Common myeloid progenitor, CD34-positive (primary cell): Measurements from ENCODE around the gene LGSN.

ENCODE experiments used
- CTCF ChIA-PET: fragments of 350-600 bp; sonication (Branson Sonifier 250); formaldehyde crosslinking; loops from one replicate; lab custom pipeline; 2021; ENCODE audit warnings: antibody characterized with exemption; lab: Charles Lee
- POLR2A ChIA-PET: fragments of 350-600 bp; sonication (Branson Sonifier 250); formaldehyde crosslinking; loops from one replicate; lab custom pipeline; 2021; ENCODE audit warnings: antibody characterized with exemption; lab: Charles Lee
- DNase-seq, 3 donors: peaks; one replicate each; pipeline versions ENCODE4 v3.0.0 to v3.0.0-alpha.2; 2013
- H3K27ac ChIP-seq, 2 experiments: 1 replicate in 1 of 2; 2 replicates in 1 of 2; pipeline ENCODE4 v1.7.0; 2013; ENCODE audit warnings: inconsistent platforms in 2 of 2, low read length in 2 of 2, mild to moderate bottlenecking in 2 of 2, low read depth in 1 of 2, moderate library complexity in 1 of 2; ENCODE audit not compliant: severe bottlenecking in 2 of 2, insufficient read depth in 1 of 2, poor library complexity in 1 of 2
- H3K27me3 ChIP-seq, 5 experiments: replicated peaks in 2 of 5; 1 replicate in 3 of 5; 2 replicates in 2 of 5; pipeline versions ENCODE4 v1.6.1 to v1.7.0; 2013; ENCODE audit warnings: low read length in 4 of 5, mild to moderate bottlenecking in 2 of 5, moderate library complexity in 2 of 5, inconsistent platforms in 1 of 5; ENCODE audit not compliant: insufficient read depth in 5 of 5, control insufficient read depth in 4 of 5
- H3K36me3 ChIP-seq, 4 experiments: 1 replicate in 2 of 4; 2 replicates in 2 of 4; pipeline versions ENCODE4 v1.6.1 to v1.7.0; 2013; ENCODE audit warnings: low read length in 3 of 4, control low read depth in 1 of 4, mild to moderate bottlenecking in 1 of 4; ENCODE audit not compliant: control insufficient read depth in 4 of 4, insufficient read depth in 4 of 4
- H3K4me1 ChIP-seq, 4 experiments: 1 replicate in 3 of 4; 2 replicates in 1 of 4; pipeline versions ENCODE4 v1.6.1 to v1.7.1; 2013; ENCODE audit warnings: low read length in 3 of 4, mild to moderate bottlenecking in 3 of 4, control low read depth in 1 of 4, inconsistent platforms in 1 of 4, moderate library complexity in 1 of 4; ENCODE audit not compliant: control insufficient read depth in 4 of 4, insufficient read depth in 4 of 4; ENCODE audit errors: control extremely low read depth in 1 of 4
- H3K4me3 ChIP-seq, 7 experiments: 1 replicate in 4 of 7; 2 replicates in 3 of 7; pipeline versions ENCODE4 v1.5.1 to v1.7.0; 2013; ENCODE audit warnings: mild to moderate bottlenecking in 7 of 7, low read length in 6 of 7, moderate library complexity in 6 of 7, inconsistent platforms in 2 of 7, low read depth in 2 of 7, control low read depth in 1 of 7; ENCODE audit not compliant: insufficient read depth in 4 of 7, control insufficient read depth in 1 of 7; ENCODE audit errors: extremely low read depth in 1 of 7
- H3K9me3 ChIP-seq, 5 experiments: 1 replicate in 4 of 5; 2 replicates in 1 of 5; pipeline versions ENCODE4 v1.6.1 to v1.7.1; 2013; ENCODE audit warnings: low read length in 4 of 5, mild to moderate bottlenecking in 2 of 5, inconsistent platforms in 1 of 5, low read depth in 1 of 5, moderate library complexity in 1 of 5; ENCODE audit not compliant: control insufficient read depth in 4 of 5, insufficient read depth in 2 of 5; ENCODE audit errors: control extremely low read depth in 1 of 5
- WGBS: methylation state at CpG from one replicate; pipeline ENCODE4 v1.1.5; 2013; ENCODE audit not compliant: insufficient coverage; 5-methylcytosine and 5-hydroxymethylcytosine counted together

Gene LGSN

DNA sequence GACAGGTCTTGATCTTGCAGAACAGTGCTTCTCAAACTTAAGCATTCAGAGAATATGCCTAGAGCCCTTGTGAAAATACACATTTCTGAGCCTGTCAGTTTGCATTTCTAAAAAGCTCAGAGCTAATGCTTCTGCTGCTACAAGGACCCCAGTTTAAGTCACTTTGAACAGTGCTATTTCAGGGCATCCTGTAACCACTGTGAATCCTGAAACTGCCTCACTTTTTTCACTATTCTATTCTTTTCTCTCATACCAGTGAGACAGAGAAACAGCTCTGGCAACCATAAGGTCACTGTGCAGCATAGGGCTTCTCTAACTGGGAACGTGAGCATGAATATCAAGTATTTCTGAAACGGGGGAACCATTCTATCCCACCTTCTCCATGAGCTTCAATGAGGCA, 51.2 kb downstream of the LGSN start:
- H3K4me1 ChIP-seq = no peaks in the 10 kb centered on the region
- no CpG with 5 or more reads among the region's 2 CpGs for WGBS
- DNase-seq = no peak
- POLR2A ChIA-PET = no interaction called here
- H3K27ac ChIP-seq = no peak overlapping the region
- no peaks in the 10 kb centered on the region for H3K36me3 ChIP-seq
- no peak overlapping the region for H3K4me3 ChIP-seq
- H3K27me3 ChIP-seq = no peaks in the 10 kb centered on the region
- CTCF ChIA-PET = no interaction called here
- H3K9me3 ChIP-seq = no peaks in the 10 kb centered on the region

DNA sequence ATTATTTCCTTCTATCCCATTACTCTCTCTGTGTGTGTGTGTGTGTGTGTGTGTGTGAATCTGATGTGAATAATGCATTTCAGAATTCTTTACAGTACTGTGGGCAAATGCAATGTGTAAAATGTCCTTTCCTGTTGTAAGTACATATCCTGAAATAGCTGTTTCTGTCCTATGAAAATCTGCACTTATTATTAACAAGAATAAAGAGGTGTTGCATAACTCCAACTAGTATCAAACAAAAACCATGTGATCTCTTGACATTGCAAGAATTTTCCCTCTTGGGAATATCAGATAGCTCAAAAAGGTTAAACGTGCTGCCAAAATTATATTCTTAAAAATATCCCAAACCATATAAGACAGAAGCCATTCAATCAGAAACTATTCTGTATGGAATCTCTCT, 52.0 kb downstream of the LGSN start:
- ChIA-PET POLR2A (no interaction called here), CTCF (no interaction called here)
- no peaks in the 10 kb centered on the region for H3K27me3 ChIP-seq
- H3K4me3 ChIP-seq = no peak overlapping the region
- H3K36me3 ChIP-seq = no peaks in the 10 kb centered on the region
- no peak for DNase-seq
- no CpG with 5 or more reads among the region's 1 CpG for WGBS
- no peaks in the 10 kb centered on the region for H3K4me1 ChIP-seq
- no peak overlapping the region for H3K27ac ChIP-seq
- H3K9me3 ChIP-seq = no peaks in the 10 kb centered on the region

DNA sequence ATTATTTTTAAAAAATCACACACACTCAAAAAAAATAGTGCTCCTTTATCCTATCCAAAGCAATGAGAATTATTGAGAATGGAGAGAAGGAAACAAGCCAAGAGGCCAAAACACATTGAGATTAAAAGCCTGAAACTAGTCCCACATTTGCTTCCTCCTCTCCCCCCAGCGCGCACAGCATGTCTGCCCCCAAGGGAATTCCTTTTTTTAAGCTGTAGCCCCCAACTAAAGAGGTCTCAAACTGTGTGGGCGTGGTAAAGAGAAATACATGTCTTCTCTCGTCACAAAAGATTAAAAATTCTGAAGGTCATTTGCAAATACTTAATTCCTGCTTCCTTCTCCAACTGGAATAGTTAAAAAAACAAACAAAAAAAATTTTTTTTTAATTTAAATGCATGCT, 52.7 kb downstream of the LGSN start:
- CTCF ChIA-PET = no interaction called here
- Histone ChIP-seq H3K4me3 (no peak overlapping the region), H3K36me3 (no peaks in the 10 kb centered on the region), H3K9me3 (no peaks in the 10 kb centered on the region), H3K4me1 (no peaks in the 10 kb centered on the region), H3K27ac (no peak overlapping the region), H3K27me3 (no peaks in the 10 kb centered on the region)
- POLR2A ChIA-PET = no interaction called here
- no peak for DNase-seq
- no CpG with 5 or more reads among the region's 4 CpGs for WGBS

DNA sequence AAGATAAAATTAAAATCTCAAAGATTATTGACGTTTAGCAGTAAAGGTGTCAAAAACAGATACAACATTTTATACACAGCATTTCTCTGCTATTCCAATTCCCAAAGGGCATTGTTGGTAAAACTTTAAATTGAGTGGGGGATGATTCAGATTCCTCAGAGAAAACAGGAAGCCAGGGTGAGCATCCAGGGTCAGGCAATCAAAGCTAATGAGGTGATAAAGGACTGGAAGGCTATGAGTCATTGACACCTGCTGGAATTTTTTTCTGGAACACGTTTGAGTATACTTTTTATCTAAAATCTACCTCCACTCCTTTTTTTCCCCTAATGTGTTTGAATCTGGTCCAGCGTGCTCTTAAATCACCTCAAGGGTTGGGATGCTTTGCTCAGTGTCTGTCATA, 56.3 kb downstream of the LGSN start:
- DNase-seq = no peak
- 33% methylated on average over 2 of the region's 3 CpGs for WGBS
- H3K27ac ChIP-seq = no peak overlapping the region
- CTCF ChIA-PET = no interaction called here
- H3K4me1 ChIP-seq = no peaks in the 10 kb centered on the region
- POLR2A ChIA-PET = no interaction called here
- no peaks in the 10 kb centered on the region for H3K36me3 ChIP-seq
- H3K4me3 ChIP-seq = no peak overlapping the region
- H3K27me3 ChIP-seq = no peaks in the 10 kb centered on the region
- H3K9me3 ChIP-seq = no peaks in the 10 kb centered on the region

DNA sequence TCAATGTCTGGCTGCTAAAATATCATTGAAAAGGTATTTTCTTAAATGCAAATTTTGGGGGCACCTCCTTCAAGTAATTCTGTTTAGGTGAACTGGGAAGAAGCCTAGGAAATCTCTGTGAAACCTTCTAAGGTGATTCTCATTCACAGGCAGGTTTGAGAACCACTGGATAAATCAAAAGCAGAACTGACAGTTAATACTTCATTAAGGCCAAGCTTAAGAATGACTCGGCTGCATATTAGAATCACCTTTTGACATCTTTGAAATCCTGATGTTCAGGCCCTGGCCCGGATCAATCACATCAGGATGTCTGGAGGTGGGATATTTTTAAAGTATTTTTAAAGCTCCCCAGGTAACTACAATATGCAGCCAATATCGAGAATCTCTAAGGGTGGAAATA, 58.0 kb downstream of the LGSN start:
- Histone ChIP-seq H3K27me3 (no peaks in the 10 kb centered on the region), H3K36me3 (no peaks in the 10 kb centered on the region), H3K27ac (no peak overlapping the region), H3K9me3 (no peaks in the 10 kb centered on the region), H3K4me1 (no peaks in the 10 kb centered on the region), H3K4me3 (no peak overlapping the region)
- DNase-seq = no peak
- POLR2A ChIA-PET = no interaction called here
- CTCF ChIA-PET = no interaction called here
- 60% methylated on average over 3 of the region's 3 CpGs for WGBS

DNA sequence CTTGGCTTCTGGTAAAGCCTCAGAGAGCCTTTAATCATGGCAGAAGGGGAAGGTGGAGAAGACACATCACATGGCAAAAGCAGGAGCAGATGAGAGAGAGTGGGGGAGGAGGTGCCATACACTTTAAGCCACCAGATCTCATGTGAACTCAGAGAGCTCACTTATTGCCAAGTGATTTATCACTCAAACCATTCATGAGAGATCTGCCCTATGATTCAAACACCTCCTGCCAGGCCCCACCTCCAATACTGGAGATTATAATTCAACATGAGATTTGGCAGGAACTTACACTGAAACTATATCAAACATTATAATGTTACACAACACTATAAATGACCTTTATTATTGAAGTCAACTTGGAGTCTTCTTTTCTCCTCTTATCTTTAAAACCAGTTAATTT, 60.6 kb downstream of the LGSN start:
- Histone ChIP-seq H3K36me3 (no peaks in the 10 kb centered on the region), H3K4me3 (no peak overlapping the region), H3K4me1 (no peaks in the 10 kb centered on the region), H3K9me3 (no peaks in the 10 kb centered on the region), H3K27me3 (peaks cover 0 to 3% (median 0%) of the 10 kb centered on the region in 5 experiments), H3K27ac (no peak overlapping the region)
- DNase-seq = no peak
- ChIA-PET CTCF (no interaction called here), POLR2A (no interaction called here)

DNA sequence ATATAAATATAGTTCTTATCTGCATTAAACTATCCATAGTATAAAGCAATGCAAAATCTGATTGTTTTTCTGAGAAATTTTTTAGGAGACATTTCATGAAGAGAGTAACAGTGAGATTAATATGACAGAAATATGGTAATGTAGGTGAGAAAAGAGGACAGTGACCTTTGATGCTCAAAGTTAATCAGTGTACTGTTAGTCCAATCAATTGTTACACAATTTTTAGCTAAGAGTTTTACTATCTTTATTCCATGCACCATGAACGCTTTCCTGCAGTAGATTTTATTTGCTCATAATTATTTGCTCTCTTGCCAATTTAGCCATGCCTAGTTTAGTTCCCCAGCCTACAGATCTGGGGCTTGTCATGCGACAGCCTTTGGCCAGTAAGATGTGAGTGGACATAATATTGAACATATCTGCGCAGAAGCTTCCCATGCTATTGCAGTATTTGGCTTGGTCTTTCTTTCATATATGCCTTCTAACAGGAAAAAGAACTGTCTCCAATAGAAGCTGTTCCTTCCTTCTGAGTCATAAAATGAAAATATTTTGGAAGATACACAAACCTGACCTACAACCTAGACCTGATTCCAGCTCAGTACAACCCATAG, 69.8 kb downstream of the LGSN start:
- H3K27ac ChIP-seq = no peak overlapping the region
- no peaks in the 10 kb centered on the region for H3K9me3 ChIP-seq
- no peak overlapping the region for H3K4me3 ChIP-seq
- ChIA-PET CTCF (interaction anchor here (0.5 kb wide), 1 partner anchor 49 kb away, joined by 3 read pairs; no protein-coding TSS in a partner anchor), POLR2A (no interaction called here)
- no peaks in the 10 kb centered on the region for H3K36me3 ChIP-seq
- no peaks in the 10 kb centered on the region for H3K4me1 ChIP-seq
- DNase-seq = no peak
- H3K27me3 ChIP-seq = peaks cover 0 to 3% (median 0%) of the 10 kb centered on the region in 5 experiments
- 100% methylated on average over 1 of the region's 3 CpGs for WGBS
